ENCODE data around the gene IGFL2. TPM values are rescaled to one million over a fixed set of nuclear protein-coding genes. Genes with fewer than 3 reads are reported as not detected.

Gene IGFL2
- polyA plus RNA-seq, 3 donors, result not detected

DNA sequence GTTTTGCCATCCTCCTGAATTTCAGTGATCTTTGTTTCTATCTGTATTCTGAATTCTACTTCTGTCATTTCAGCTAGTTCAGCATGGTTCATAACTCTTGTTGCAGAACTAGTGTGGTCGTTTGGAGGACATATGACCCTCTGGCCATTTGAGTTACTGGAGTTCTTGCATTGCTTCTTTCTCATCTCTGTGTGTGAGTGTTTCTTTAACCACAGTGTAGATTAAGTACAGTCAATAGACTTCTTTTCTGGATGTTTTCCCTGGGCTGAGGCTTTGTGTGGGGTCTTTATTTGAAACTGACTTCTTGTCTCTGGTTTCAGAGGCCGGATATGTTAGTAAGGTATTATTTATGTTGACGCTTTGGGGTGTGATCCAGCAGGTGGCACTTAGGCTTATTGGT lies 14.7 kb downstream of the IGFL2 start:
- Mint-ChIP-seq H3K4me3 (no peak overlapping the region), H3K4me1 (no peaks in the 10 kb centered on the region), H3K9me3 (peaks cover 9 to 23% (median 20%) of the 10 kb centered on the region in 7 donors), H3K27me3 (ENCODE audit: low read depth in 3 of 3) (peaks cover 12 to 18% (median 16%) of the 10 kb centered on the region in 3 donors), H3K36me3 (no peaks in the 10 kb centered on the region), H3K27ac (peak overlapping the region in 1 of 7 donors; percentile 32)
- TF ChIP-seq, protein P1, sequence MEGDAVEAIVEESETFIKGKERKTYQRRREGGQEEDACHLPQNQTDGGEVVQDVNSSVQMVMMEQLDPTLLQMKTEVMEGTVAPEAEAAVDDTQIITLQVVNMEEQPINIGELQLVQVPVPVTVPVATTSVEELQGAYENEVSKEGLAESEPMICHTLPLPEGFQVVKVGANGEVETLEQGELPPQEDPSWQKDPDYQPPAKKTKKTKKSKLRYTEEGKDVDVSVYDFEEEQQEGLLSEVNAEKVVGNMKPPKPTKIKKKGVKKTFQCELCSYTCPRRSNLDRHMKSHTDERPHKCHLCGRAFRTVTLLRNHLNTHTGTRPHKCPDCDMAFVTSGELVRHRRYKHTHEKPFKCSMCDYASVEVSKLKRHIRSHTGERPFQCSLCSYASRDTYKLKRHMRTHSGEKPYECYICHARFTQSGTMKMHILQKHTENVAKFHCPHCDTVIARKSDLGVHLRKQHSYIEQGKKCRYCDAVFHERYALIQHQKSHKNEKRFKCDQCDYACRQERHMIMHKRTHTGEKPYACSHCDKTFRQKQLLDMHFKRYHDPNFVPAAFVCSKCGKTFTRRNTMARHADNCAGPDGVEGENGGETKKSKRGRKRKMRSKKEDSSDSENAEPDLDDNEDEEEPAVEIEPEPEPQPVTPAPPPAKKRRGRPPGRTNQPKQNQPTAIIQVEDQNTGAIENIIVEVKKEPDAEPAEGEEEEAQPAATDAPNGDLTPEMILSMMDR (IDR thresholded peaks at IDR 0.05), result no peak
- H3K79me2 ChIP-seq (ENCODE audit: insufficient read depth, low read length), result no peaks in the 10 kb centered on the region
- no peaks in the 10 kb centered on the region for H4K20me1 ChIP-seq (ENCODE audit: insufficient read depth, low read length)
- H3K4me3 ChIP-seq (replicated peaks in 1 of 3; ENCODE audit: low read depth in 2 of 3, low read length in 3 of 3), result no peak overlapping the region
- intact Hi-C loops (cut with micrococcal nuclease), result no loop called here
- 87% methylated on average over 2 of the region's 3 CpGs for WGBS (ENCODE audit: insufficient coverage)
- H3K9ac ChIP-seq (ENCODE audit: insufficient read depth, low read length, poor library complexity, severe bottlenecking), result no peak overlapping the region
- H3K27ac ChIP-seq (ENCODE audit: low read depth in 1 of 2, low read length in 2 of 2), result no peak overlapping the region
- no peak overlapping the region for H3K4me2 ChIP-seq (replicated peaks; ENCODE audit: extremely low read depth, low read length, poor library complexity, severe bottlenecking)
- no peak for DNase-seq
- H3K4me1 ChIP-seq (ENCODE audit: control insufficient read depth in 1 of 2, insufficient read depth in 2 of 2, low read length in 2 of 2), result no peaks in the 10 kb centered on the region
- H3K36me3 ChIP-seq (replicated peaks in 1 of 2; ENCODE audit: control insufficient read depth in 1 of 2, insufficient read depth in 2 of 2, low read length in 2 of 2), result no peaks in the 10 kb centered on the region
- peaks cover 0 to 2% of the 10 kb centered on the region in 2 donors for H3K27me3 ChIP-seq (ENCODE audit: control insufficient read depth in 2 of 2, insufficient read depth in 2 of 2, low read length in 2 of 2)
- no peak overlapping the region for H2AFZ ChIP-seq (ENCODE audit: insufficient read depth, low read depth, low read length, poor library complexity, severe bottlenecking)
- H3K9me3 ChIP-seq (replicated peaks in 1 of 2; ENCODE audit: control insufficient read depth in 1 of 2, insufficient read depth in 1 of 2, low read length in 2 of 2), result peaks cover 0 to 4% of the 10 kb centered on the region in 2 donors

DNA sequence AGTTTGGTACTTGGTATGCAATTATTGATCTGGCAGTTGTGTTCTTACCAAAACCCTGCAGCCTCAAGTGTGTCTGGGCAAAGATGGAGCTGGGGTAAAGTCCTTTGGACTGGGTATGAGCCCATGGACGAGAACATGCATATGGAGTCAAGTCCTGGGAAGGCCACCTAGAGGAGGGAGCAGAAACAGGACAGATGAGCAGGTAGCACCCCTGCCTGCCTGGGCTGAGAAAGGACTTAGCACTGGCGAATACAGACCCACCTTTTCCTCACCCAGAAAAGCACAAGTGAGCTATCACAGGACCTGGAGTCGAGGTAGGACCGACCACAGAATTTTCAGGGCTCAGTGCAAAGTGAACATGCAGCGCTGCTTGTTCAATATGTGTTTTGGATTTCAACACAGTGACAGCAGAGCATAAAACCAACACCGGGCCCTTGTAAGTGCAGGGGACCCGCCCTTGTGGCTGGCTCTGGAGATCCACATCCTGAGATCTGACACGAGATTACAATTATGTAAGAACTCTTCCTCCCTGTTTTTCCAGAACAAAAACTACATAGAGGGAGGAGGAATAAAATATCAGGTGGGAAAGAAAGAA lies 25.9 kb downstream of the IGFL2 start:
- no peak overlapping the region for H2AFZ ChIP-seq (ENCODE audit: insufficient read depth, low read depth, low read length, poor library complexity, severe bottlenecking)
- H3K9me3 Mint-ChIP-seq, result peaks cover 3 to 16% (median 5%) of the 10 kb centered on the region in 7 donors
- no peak for DNase-seq
- H3K4me3 ChIP-seq (replicated peaks in 1 of 3; ENCODE audit: low read depth in 2 of 3, low read length in 3 of 3), result no peak overlapping the region
- H3K27me3 ChIP-seq (ENCODE audit: control insufficient read depth in 2 of 2, insufficient read depth in 2 of 2, low read length in 2 of 2), result peaks cover 7 to 13% of the 10 kb centered on the region in 2 donors
- H3K4me3 Mint-ChIP-seq, result peak overlapping the region in 1 of 2 donors; percentile 46
- peaks cover 13 to 38% (median 19%) of the 10 kb centered on the region in 3 donors for H3K27me3 Mint-ChIP-seq (ENCODE audit: low read depth in 3 of 3)
- no peak overlapping the region for H3K27ac ChIP-seq (ENCODE audit: low read depth in 1 of 2, low read length in 2 of 2)
- no peak overlapping the region for H3K4me2 ChIP-seq (replicated peaks; ENCODE audit: extremely low read depth, low read length, poor library complexity, severe bottlenecking)
- 74% methylated on average over 4 of the region's 8 CpGs for WGBS (ENCODE audit: insufficient coverage)
- no peaks in the 10 kb centered on the region for H3K36me3 Mint-ChIP-seq
- no peaks in the 10 kb centered on the region for H4K20me1 ChIP-seq (ENCODE audit: insufficient read depth, low read length)
- no peaks in the 10 kb centered on the region for H3K36me3 ChIP-seq (replicated peaks in 1 of 2; ENCODE audit: control insufficient read depth in 1 of 2, insufficient read depth in 2 of 2, low read length in 2 of 2)
- intact Hi-C loops (cut with micrococcal nuclease), result no loop called here
- H3K9me3 ChIP-seq (replicated peaks in 1 of 2; ENCODE audit: control insufficient read depth in 1 of 2, insufficient read depth in 1 of 2, low read length in 2 of 2), result peaks cover 0 to 4% of the 10 kb centered on the region in 2 donors
- H3K9ac ChIP-seq (ENCODE audit: insufficient read depth, low read length, poor library complexity, severe bottlenecking), result no peak overlapping the region
- TF ChIP-seq, protein P1 (IDR thresholded peaks at IDR 0.05), result no peak
- no peaks in the 10 kb centered on the region for H3K4me1 ChIP-seq (ENCODE audit: control insufficient read depth in 1 of 2, insufficient read depth in 2 of 2, low read length in 2 of 2)
- peak overlapping the region in 2 of 7 donors; percentile 26 to 43 for H3K27ac Mint-ChIP-seq
- H3K79me2 ChIP-seq (ENCODE audit: insufficient read depth, low read length), result no peaks in the 10 kb centered on the region
- no peaks in the 10 kb centered on the region for H3K4me1 Mint-ChIP-seq

All from CD14-positive monocyte (primary cell).